HG02885 (cell line): Measurements from ENCODE around the gene ZMIZ1.

Experiments
- ATAC-seq: cut with Tn5 transposase; IDR thresholded peaks from one replicate; pipeline ENCODE4 v1.9.1; 2021; ENCODE audit warnings: mild to moderate bottlenecking; ENCODE audit not compliant: unreplicated experiment, poor library complexity

The ZMIZ1 gene

DNA sequence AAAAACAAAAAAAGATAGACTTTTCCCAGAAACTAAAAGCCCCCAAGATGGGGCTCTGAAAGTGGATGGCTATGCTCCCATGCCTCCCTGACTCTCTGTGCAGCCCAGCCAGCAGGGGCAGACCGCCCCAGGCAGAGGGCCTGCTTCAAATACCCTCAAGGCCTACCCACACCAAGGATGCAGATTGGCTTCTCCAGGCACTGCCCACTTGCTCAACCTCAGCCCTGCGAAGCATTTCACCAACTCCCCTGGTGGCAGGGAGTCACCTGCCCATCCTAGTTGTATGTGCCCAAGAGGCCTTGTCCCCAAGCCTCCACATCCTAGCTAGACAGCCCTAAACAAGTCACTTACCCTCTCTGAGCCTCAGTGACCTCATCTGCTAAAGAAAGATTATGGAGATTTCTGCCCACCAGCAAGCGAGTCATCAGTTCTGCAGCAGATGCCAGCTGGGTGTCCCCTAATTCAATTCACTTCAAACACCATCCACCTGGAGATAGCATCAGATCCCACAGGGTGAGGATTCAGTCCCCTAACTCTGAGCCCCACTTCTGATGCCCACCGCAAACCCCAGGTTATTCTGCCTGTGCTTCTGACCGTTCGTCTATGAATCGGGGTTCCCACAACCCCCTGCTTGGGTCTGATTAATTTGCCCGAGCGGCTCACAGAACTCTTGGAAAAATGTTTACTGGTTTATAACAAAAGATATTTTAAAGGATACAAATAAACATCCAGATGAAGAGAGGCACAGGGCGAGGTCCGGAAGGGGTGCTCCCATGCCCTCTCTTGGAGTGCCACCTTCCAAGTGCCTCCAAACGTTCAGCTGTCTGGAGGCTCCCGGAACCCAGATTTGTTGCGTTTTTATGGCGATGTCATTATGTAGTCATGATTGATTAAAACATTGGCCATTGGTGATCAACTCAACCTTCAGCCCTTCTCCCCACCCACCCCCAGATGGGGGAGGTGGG is 18.6 kb upstream of the ZMIZ1 start:
- ATAC-seq = no peak

DNA sequence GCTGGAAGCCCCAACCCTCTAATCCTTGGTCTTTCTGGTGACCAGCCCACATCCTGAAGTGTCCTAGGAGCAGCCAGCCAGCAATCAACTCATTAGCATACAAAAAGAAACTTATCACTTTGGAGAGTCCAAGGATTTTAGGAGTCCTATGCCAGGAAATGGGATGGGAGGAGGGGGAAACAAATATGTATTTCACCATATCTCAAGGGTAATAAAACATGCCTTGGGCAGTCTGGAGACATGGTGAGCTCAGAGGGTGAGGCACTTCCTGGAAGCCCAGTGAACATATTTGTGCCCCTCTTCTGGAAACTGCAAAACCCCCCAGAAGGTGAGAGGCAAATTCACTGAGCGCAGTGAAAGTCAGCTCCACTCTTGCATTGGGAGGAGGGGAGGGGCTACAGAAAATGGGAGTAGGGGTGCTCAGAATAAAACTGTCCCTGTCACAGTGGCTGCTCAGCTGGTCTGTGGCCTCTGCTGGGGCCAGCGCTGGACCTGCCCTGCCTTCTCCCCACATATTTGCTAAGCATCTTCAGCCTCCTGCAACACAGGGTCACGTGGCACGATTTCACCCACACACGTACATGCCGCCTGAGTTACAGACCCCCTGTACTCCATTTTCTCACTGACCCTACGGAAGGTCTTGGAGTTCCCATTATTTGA is 17.7 kb upstream of the ZMIZ1 start:
- no peak for ATAC-seq

DNA sequence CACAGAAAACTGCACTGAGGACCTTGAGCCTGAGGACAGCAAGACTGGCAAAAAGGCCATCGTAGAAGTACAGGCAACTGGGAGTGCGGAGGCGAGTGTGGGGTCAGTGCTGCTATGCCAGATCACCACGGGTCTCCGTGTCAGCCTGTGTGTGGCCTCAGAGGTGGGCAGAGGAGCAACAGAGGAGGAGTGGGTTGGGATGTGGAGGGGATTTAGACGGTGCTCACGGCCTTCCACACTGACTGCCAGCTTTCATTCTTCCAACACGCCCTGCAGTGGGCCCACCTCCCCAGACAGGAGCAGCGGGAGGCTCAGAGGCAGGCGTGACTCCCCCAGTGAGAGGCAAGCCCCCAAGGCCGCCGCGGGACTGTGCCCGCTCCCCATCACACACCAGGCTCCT is 17.0 kb upstream of the ZMIZ1 start:
- no peak for ATAC-seq

DNA sequence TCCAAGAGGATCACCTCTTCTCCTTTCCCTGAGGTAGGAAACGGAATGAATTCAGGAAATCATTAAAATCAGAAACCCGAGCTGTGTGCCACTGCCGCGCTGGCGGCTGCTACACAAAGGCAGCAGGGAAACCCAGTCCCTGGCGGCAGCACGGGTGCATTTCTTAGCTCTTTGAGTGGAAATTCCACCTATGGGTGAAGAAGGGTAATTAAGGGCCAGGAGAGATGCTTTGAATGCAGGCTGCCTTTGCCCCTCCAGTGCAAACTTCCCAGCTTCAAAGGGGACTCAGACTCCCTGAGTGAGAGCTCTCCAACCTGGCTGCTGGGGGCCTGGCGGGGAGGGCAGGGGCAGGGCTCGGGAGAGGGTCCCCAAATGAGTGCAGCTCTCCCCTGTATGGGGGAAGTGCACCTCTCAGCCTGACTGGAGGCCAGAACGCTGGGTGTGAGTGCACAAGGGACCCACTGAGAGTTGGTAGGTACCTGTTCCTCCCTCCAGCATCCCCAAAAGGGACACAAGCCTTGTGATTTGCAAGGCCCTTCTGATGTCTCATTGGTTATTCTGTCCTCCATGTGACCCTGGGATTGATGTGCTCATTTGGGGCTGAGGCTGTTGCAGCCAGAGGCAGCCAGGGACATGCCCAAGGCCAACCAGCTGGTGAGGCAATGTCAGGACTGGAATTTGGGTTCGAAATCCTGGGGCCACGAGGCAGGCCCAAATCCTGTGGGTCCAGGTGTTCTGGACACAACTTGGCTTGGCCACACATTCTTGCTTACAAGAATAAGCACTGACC is 16.3 kb upstream of the ZMIZ1 start:
- ATAC-seq = no peak

DNA sequence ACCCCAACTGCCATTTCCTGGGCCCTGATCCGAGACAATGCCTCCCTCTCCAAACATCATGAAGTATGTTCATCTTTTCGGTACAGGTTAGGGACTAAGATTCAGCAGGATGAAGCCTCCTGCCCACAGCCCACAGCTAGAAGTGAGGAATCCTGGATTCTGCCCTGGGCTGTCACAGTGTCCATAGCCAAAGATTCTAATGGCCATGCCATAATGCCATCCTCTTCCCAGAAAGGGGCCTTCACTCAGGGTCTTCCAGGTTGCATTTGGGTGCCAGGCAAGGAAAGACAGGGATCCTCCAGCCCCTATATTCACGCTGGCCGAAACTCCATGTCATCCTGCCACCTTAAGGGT is 15.7 kb upstream of the ZMIZ1 start:
- ATAC-seq = no peak

DNA sequence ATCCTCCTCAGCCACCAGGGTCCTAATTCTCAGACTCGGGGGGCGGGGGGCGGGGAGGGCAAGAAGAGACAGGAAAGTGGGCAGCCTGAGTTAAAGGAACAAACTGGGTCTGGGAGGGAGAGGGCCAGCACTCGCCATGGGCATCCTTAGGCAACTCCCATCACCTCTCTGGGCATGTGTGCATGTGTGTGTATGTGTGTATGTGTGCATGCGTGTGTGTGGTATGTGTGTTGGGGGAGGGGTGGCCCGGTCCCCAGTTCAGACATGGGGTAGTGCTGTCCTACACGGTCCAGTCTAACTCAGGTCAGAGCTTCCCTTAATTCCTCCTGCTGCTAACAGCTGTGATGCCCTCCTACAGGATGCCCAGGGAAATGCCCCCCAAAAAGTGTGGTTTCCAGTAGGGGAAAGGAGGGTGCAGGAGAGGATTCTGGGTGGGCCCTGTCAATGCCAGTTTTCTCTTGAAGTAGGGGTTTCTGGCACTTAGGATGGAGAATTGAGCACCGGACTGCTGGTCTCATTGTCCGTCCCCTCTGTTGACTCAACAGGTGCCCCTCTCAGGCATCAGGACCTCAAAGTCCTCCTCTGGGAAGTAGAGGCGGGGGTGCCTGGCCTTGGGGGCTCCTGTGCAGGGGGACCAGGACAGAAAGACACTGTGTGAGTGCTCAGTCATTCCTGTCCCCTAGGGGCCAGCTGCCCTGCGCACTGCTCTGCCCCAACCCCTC is 15.1 kb upstream of the ZMIZ1 start:
- ATAC-seq = no peak

DNA sequence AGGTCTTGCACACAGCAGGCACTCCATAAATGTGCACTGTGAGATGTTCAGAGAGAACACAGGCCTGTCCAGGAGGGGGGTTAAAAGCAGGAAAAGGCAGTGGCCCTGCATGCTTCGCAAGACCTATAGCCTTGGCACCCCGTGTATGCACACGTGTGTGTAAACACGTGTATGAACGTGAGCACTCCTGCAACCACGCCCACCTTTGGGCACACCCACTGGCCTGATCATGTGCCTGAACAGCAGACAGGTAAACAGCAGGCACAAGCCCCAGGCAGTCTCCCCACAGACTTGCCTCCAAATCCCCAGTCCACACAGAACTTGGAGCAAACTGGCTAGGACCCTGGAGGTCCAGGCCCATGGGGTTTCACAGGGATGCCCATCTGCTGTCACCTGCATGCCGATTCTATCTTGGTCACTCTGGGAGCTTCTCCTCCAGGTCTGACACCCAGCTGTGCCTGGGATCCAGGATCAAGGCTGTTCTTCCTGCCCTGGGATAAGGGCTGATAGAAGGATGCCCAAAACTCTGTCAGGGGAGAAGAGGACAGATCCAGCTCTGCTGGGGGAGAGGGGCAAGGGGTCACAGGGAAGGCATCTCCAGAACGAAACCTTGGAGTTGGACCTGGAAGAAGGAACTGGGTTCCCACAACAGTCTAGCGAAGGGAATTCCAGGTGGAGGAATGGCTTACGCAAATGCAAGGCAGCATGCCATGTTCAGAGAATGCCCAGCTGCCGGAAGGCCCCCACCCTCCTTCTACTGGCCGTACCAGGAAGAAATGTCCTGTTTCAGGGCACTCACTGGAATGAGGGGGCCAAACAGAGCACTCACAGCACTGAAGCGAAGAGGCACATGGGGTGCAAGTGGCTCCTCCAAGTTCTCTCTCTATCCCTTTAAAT is 14.3 kb upstream of the ZMIZ1 start:
- ATAC-seq = no peak

DNA sequence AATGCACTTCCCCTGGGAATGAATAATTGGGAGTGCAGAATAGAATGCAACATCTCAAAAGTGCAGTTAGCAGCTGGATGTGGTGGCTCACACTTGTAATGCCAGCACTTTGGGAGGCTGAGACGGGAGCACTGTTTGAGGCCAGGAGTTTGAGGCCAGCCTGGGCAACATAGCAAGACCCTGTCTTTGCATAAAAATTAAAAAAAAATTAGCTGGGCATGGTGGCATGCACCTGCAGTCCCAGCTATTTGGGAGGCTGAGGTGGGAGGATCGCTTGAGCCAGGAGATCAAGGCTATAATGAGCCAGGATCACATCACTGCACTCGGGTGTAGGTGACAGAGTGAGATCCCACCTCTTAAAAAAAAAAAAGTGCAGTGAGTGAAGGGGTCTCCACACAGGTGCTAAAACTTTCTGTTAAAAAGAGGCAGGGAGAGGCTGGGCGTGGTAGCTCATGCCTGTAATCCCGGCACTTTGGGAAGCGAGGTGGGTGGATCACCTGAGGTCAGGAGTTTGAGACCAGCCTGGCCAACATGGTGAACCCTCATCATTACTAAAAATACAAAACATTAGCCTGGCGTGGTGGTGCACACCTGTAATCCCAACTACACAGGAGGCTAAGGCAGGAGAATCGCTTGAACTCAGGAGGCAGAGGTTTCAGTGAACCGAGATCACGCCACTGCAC is 13.5 kb upstream of the ZMIZ1 start:
- no peak for ATAC-seq

DNA sequence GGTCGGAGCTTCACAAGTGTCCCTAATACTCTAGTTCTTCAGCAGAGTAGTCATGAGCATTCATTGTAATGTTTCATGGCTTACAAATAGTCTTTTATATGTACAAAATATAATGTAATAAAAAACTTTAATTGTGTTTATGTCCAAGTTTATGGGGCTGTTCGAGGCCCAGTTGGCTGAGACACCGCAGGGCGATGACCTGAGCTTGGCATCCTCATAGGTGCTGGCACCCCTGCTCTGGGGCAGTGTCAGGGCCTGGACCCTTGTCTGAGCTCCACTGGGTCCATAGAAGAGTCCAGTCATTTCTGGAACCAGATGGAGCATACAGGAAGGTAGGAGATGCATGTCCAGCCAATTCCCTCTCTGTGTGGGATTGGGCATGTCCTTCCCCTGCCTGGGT is 12.9 kb upstream of the ZMIZ1 start:
- ATAC-seq = no peak

DNA sequence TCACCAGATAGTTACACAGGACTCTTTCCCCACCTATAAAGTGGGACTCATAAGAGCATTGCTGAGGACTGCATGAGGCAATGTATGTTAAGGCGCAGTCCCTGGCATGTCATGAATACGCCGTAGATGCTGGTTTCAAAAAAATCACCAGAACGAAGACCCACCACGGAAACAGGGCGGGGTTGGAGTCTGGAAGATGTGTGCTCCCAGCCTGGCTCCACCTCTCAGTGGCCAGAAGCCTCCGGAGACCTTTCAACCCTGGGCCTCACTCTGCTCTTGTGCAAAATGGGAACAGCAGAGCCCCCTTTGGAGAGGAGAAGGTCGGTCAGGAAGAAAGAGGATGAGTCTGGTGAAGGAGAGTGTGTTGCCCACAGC is 12.4 kb upstream of the ZMIZ1 start:
- no peak for ATAC-seq

DNA sequence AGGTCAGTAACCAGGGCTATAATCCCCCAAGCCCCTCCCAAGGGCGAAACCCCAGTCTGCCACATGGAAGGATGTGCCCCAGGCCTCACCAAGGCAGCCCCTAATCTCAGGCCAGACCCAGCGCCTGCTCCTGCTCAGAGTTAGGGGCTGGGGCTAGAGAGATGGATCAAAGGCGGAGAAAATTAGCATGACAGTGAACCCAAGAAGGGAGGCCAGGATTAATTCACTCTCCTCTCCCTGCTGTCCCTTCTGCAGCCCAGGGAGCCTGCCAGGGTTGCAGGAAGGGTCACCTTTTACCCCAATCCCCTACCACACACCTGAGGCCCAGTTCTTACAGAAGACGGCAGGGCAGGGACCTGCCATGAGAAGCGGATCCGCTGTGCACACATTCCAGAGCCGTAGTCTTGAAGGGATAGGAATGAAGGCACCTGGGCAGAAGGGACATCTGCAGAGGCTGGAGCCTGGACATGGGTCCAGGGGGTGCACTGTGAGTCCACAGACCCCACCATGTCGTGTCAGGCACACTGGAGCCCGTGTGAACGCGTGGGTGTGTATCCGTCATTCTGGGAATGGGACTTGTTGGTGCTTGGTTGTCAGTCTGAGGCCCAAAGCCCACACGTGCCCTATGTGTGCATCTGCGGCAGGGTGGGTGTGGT is 11.9 kb upstream of the ZMIZ1 start:
- ATAC-seq = no peak

DNA sequence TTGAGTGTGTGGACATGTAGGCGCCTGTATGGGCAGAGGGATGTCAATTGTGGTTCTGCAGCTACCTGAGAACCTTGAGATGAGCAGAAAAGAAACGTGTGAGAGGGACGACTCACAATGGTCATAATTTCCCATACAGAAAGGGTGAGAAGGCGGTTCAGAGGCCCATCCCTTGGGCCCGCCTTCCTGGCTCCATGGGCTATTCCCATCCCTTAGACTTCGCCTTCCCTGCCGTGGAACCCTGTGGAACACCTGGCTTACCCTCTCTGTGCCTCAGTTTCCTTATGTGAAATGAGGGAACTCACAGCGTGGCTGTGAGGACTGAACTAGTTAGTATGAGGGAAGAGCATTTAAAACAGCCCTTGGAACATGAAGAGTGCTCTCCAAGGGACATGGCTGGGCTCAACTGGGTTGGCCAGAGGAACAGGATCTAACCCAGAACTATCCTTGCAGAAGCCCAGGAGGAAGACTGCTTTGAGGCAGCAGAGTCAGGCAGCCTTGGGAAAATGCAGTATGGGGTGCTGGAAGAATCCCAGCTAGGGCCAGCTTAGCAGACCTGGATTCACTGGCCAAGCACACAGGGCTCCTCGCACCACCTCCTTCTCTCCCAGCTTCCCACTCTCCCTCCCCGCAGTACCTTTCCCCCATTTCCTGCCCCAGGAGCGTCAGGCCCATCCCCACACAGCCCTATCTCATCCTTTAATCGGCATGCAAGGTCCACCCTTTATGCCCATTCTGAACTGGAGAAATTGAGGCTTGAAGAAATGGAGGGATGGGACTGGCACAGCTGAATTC is 11.1 kb upstream of the ZMIZ1 start:
- ATAC-seq = no peak

DNA sequence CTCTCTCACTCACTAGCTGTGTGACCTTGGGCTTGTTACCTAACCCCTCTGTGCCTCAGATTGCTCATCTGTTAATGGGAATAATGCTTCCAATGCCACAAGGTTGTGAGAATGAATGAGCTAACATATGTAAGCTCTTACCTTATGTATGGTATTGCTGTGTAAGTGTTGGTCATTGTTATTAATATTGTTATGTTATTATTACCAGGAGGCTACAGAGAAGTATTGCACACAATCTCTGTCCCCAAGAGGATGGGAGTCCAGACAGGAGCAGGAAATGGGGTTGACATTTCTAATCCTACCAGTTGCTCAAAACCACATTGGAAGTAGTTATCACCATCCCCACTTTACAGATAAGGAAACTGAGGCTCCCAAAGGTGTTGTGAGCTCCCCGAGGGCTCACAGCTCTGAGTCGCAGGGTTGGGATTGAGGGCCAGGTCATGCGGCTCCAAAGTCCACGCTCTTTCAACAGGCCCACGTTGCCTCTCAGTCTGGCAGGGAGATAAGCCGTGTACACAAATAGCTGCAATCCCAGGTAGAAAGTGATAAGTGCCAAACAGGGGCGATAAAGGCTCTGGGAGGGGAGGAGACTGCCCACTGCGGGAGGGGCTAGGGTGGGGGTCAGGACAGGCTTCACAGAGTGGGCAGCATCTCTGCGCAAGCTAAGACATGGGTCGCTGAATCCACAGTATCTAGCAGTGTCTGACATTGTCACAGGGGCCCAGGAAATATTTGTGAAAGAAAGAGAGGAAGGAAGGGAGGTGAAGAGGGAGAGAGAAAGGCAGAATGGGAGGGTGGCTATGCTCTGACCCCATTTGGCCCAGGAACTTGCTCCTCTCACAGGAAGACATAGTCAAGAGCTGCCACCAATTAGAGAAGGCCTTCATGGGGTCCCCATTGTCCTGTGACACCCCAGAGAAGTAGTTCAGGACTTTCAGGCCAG is 9.6 kb upstream of the ZMIZ1 start:
- no peak for ATAC-seq

DNA sequence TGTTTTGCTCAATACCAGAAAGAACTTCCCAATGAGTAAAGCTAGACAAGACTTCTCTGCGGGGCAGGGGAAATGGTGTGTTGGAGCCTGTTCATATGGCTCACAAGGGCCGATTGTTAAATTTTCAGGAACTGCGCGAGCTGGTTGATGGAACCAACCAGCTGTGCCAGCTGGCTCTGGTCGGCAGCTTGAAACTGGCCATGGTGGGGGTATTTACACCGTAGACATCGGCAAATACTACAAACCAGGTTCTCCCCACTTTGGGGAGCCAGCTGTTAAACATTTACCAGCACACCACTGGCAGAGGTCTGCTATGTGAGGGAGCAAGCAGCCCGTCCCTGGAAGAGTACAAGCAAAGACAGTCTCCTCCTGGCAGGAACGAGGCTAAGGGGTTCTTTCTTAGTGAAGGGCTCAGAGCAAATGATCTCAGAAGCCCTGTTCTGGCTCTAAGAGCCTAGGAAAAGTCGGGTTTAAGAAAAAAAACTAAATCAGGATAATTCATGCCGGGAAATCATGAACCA is 8.8 kb upstream of the ZMIZ1 start:
- ATAC-seq = no peak

DNA sequence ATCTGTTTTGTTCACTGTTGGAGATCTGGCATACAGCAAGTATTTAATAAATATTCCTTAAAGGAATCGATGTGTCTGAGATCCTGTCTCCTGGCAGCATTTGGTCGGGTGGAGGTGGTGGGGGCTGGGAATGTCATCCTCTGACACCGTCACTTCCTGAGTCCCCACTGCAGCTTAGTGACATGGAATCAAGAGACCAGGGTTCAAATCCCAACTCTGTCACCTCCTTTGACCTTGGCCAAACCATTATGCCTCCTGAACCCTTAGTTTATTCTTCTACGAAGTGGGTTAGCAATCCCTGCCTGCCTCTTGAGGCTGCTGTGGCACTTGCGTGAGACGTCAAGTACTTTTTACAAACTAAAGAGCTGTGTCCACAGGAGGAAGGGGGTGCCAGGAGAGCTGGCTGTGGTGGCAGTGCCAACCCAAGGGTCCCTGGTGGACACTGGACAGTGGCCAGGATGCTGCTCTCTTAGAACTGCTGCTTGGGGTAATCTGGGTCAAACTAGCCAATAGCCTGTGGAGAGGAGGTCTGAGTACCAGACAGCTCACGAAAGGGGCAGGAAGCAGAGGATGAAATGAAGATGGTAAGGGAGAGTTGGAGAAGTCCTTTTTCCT is 8.0 kb upstream of the ZMIZ1 start:
- ATAC-seq = no peak
